CD4-positive, alpha-beta T cell treated with Interleukin-2 at 100 ng/mL for 4 hours (primary cell): ENCODE data around the gene ZNF599.
"Not testable (repeated sequence)": the region's sequence is repeated elsewhere in the genome, so short reads cannot be mapped to it uniquely, and the experiment has no call there.

Experiments
- DNase-seq: peaks from one replicate; pipeline ENCODE4 v3.0.0-alpha.2; 2020; ENCODE audit warnings: low spot score

ZNF599 gene

GRCh38 chr19:34772697-34773554, at the start of gene ZNF599:
Gene ZNF599 (minus strand): TSS chr19:34773215. CDS start chr19:34772841, 374 bp downstream.
- peak; percentile 91 for DNase-seq

- no peak for DNase-seq
Observed at GRCh38 chr19:34818270-34818669, 45.3 kb upstream of the ZNF599 start.

- no peak for DNase-seq
Observed at GRCh38 chr19:34816708-34817107, 43.7 kb upstream of the ZNF599 start.

GRCh38 chr19:34808566-34808965, 35.6 kb upstream of the ZNF599 start:
- DNase-seq = no peak

GRCh38 chr19:34806976-34807860, 34.2 kb upstream of the ZNF599 start:
- no peak for DNase-seq

GRCh38 chr19:34804115-34804514, 31.1 kb upstream of the ZNF599 start:
- DNase-seq = no peak

- not testable (repeated sequence) for DNase-seq
Observed at GRCh38 chr19:34796953-34797352, 23.9 kb upstream of the ZNF599 start.

- no peak for DNase-seq
Observed at GRCh38 chr19:34794066-34794960, 21.3 kb upstream of the ZNF599 start.

GRCh38 chr19:34793565-34793964, 20.6 kb upstream of the ZNF599 start:
- no peak for DNase-seq

GRCh38 chr19:34788074-34788473, 15.1 kb upstream of the ZNF599 start:
- no peak for DNase-seq

GRCh38 chr19:34787059-34787824, 14.2 kb upstream of the ZNF599 start:
- DNase-seq = no peak

- no peak for DNase-seq
Observed at GRCh38 chr19:34786236-34786635, 13.2 kb upstream of the ZNF599 start.

- no peak for DNase-seq
Observed at GRCh38 chr19:34779652-34780051, 6.6 kb upstream of the ZNF599 start.

- DNase-seq = no peak
Observed at GRCh38 chr19:34778342-34778741, 5.3 kb upstream of the ZNF599 start.

- no peak for DNase-seq
Observed at GRCh38 chr19:34774857-34775256, 1.8 kb upstream of the ZNF599 start.

GRCh38 chr19:34773555-34773864, 495 bp upstream of the ZNF599 start:
- DNase-seq = no peak

- DNase-seq = no peak
Observed at GRCh38 chr19:34767951-34768350, 5.1 kb downstream of the ZNF599 start.

- DNase-seq = no peak
Observed at GRCh38 chr19:34766386-34766785, 6.6 kb downstream of the ZNF599 start.

GRCh38 chr19:34759218-34759917, 13.6 kb downstream of the ZNF599 start:
- no peak for DNase-seq

- DNase-seq = no peak
Observed at GRCh38 chr19:34757441-34757840, 15.6 kb downstream of the ZNF599 start.
